ENCODE measurements around the gene CRHBP.
"Not testable (repeated sequence)": the region's sequence is repeated elsewhere in the genome, so short reads cannot be mapped to it uniquely, and the experiment has no call there.

CRHBP gene

GRCh38 chr5:76982450-76982849 lies 29.6 kb downstream of the CRHBP start:
- Mint-ChIP-seq H3K27me3 (no peaks in the 10 kb centered on the region), H3K4me1 (ENCODE audit: low read depth) (no peaks in the 10 kb centered on the region), H3K36me3 (ENCODE audit: low read depth) (no peaks in the 10 kb centered on the region), H3K4me3 (no peak overlapping the region), H3K9me3 (no peaks in the 10 kb centered on the region), H3K27ac (no peak overlapping the region)
- no peak for DNase-seq

GRCh38 chr5:76983468-76983867 lies 30.6 kb downstream of the CRHBP start:
- DNase-seq = no peak
- H3K27me3 Mint-ChIP-seq = no peaks in the 10 kb centered on the region
- H3K4me1 Mint-ChIP-seq (ENCODE audit: low read depth) = no peaks in the 10 kb centered on the region
- H3K4me3 Mint-ChIP-seq = no peak overlapping the region
- H3K9me3 Mint-ChIP-seq = no peaks in the 10 kb centered on the region
- no peak overlapping the region for H3K27ac Mint-ChIP-seq
- no peaks in the 10 kb centered on the region for H3K36me3 Mint-ChIP-seq (ENCODE audit: low read depth)

GRCh38 chr5:76986825-76987526 lies 34.1 kb downstream of the CRHBP start:
- Mint-ChIP-seq H3K4me3 (no peak overlapping the region), H3K36me3 (ENCODE audit: low read depth) (no peaks in the 10 kb centered on the region), H3K4me1 (ENCODE audit: low read depth) (no peaks in the 10 kb centered on the region), H3K27me3 (no peaks in the 10 kb centered on the region), H3K27ac (no peak overlapping the region), H3K9me3 (no peaks in the 10 kb centered on the region)
- no peak for DNase-seq

DNA sequence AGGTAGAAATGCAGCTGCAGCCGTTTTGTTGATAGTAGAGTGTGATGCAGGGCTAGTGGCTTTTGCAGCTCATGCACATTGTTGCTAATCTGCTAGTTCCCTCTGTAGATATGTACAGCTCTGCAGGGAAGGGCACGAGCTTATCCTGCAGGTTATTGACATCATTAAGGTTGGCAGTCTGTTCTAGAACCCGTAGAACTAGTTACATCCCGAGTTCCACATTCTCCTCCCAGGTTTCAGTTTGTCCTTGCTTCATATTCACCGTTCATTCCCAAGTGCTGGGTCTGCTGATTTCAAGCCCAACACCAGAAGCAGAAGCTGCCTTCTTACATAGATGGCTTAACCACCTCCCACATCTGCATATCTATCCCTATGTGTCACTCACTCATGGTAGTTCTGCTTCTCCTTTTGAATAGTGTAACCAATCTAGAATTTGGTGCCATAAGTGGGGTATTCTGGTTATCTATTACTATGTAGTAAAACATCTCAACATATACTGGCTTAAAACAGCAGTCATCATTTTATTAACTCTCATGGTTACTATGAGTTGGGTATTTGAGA lies 38.1 kb downstream of the CRHBP start:
- H3K27me3 Mint-ChIP-seq = peaks cover 4% of the 10 kb centered on the region
- H3K36me3 Mint-ChIP-seq (ENCODE audit: low read depth) = no peaks in the 10 kb centered on the region
- no peak overlapping the region for H3K4me3 Mint-ChIP-seq
- no peak overlapping the region for H3K27ac Mint-ChIP-seq
- H3K9me3 Mint-ChIP-seq = no peaks in the 10 kb centered on the region
- DNase-seq = no peak
- H3K4me1 Mint-ChIP-seq (ENCODE audit: low read depth) = no peaks in the 10 kb centered on the region

DNA sequence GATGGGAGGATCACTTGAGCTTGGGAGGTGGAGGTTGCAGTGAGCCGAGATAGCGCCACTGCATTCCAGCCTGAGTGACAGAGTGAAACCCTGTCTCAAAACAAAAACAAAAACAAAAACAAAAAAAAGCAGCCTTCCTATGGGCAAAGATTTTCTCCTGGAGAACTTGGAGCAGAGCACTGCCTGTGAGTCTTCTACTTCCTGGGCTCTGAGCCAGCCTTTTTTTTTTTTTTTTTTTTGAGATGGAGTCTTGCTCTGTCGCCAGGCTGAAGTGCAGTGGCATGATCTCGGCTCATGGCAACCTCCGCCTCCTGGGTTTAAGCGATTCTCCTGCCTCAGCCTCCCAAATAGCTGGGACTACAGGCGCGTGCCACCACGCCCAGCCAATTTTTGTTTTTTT lies 40.6 kb downstream of the CRHBP start:
- not testable (repeated sequence) for H3K4me3 Mint-ChIP-seq; H3K27ac Mint-ChIP-seq; H3K9me3 Mint-ChIP-seq; DNase-seq; H3K36me3 Mint-ChIP-seq (ENCODE audit: low read depth); H3K4me1 Mint-ChIP-seq (ENCODE audit: low read depth)
- H3K27me3 Mint-ChIP-seq = peaks cover 15% of the 10 kb centered on the region

- peaks cover 15% of the 10 kb centered on the region for H3K27me3 Mint-ChIP-seq
- no peaks in the 10 kb centered on the region for H3K9me3 Mint-ChIP-seq
- H3K36me3 Mint-ChIP-seq (ENCODE audit: low read depth) = no peaks in the 10 kb centered on the region
- H3K4me3 Mint-ChIP-seq = no peak overlapping the region
- no peak for DNase-seq
- H3K27ac Mint-ChIP-seq = no peak overlapping the region
- H3K4me1 Mint-ChIP-seq (ENCODE audit: low read depth) = no peaks in the 10 kb centered on the region
Observed at GRCh38 chr5:76994337-76994736, 41.5 kb downstream of the CRHBP start.

DNA sequence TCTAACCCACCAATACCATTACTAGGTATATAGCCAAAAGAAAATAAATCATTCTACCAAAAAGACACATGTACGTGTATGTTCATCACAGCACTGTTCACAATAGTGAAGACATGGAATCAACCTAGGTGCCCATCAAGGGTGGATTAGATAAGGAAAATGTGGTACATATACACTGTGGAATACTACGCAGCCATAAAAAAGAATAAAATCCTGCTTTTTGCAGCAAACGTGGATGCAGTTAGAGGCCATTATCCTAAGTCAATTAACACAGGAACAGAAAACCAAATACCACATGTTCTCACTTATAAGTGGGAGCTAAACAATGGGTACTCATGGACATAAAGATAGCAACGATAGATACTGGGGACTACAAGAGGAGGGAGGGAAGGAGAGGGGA lies 45.4 kb downstream of the CRHBP start:
- not testable (repeated sequence) for H3K36me3 Mint-ChIP-seq (ENCODE audit: low read depth); H3K27ac Mint-ChIP-seq; DNase-seq; H3K4me1 Mint-ChIP-seq (ENCODE audit: low read depth); H3K4me3 Mint-ChIP-seq; H3K9me3 Mint-ChIP-seq
- H3K27me3 Mint-ChIP-seq = peaks cover 23% of the 10 kb centered on the region

DNA sequence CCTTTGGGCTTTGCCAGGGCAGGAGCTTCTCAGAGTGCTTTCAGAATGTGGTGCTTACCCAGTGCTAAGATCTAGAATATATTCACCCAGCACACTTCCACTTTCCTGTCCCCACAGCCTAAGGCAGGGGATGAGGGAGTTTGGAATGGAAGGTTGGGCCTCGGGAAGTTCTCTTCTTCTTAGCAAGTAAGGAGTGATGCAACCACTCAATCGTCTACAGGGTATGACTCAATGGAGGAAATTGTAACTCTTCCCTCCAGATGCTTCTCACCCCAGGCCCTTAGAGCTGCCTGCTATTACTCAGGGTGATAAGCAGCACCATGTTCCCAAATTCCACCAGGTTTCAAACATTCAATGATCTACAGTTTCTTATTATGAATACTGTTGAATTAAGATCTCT lies 46.6 kb downstream of the CRHBP start:
- H3K9me3 Mint-ChIP-seq = no peaks in the 10 kb centered on the region
- DNase-seq = no peak
- no peak overlapping the region for H3K27ac Mint-ChIP-seq
- no peaks in the 10 kb centered on the region for H3K4me1 Mint-ChIP-seq (ENCODE audit: low read depth)
- peaks cover 21% of the 10 kb centered on the region for H3K27me3 Mint-ChIP-seq
- H3K36me3 Mint-ChIP-seq (ENCODE audit: low read depth) = no peaks in the 10 kb centered on the region
- H3K4me3 Mint-ChIP-seq = no peak overlapping the region

DNA sequence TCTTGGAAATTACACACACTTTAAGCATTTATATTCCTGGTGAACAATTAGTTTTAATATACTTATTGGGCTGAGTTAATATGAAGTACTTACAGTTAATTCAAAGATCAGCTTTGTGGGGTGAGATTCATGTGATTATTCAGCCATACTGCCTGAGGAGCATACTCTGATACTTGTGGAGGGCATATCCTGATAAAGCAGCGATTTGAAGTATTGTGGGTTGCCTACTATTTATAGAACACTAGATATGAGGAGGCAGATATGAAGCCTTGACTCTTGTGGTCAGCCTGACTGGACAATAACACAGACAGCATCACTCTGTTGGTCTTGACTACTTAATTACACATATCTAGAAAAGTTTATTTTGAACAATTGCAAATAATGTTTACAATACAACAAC lies 50.4 kb downstream of the CRHBP start:
- Mint-ChIP-seq H3K27me3 (peaks cover 26% of the 10 kb centered on the region), H3K4me1 (ENCODE audit: low read depth) (no peaks in the 10 kb centered on the region), H3K27ac (no peak overlapping the region), H3K4me3 (no peak overlapping the region), H3K36me3 (ENCODE audit: low read depth) (no peaks in the 10 kb centered on the region), H3K9me3 (no peaks in the 10 kb centered on the region)
- no peak for DNase-seq

DNA sequence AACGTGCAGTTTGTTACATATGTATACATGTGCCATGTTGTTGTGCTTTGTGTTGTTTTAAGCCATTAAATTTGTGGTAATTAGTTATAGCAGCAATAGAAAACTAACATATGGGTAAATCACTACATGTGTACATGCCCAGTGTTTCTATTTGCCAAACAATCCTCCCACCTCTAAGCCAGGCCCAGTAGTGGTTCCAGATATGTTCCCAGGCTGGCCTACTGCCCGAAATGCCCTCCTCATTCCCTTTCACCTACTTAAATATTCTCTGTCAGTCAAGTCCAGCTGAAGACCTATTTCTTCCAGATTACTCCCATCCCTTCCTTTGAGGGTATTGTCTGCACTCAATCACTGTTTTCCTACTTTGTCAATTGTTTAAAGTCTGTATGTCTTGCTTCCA lies 53.3 kb downstream of the CRHBP start:
- no peak for DNase-seq
- Mint-ChIP-seq H3K4me1 (ENCODE audit: low read depth) (no peaks in the 10 kb centered on the region), H3K9me3 (peaks cover 2% of the 10 kb centered on the region), H3K27ac (no peak overlapping the region), H3K27me3 (peaks cover 24% of the 10 kb centered on the region), H3K36me3 (ENCODE audit: low read depth) (no peaks in the 10 kb centered on the region), H3K4me3 (no peak overlapping the region)

DNA sequence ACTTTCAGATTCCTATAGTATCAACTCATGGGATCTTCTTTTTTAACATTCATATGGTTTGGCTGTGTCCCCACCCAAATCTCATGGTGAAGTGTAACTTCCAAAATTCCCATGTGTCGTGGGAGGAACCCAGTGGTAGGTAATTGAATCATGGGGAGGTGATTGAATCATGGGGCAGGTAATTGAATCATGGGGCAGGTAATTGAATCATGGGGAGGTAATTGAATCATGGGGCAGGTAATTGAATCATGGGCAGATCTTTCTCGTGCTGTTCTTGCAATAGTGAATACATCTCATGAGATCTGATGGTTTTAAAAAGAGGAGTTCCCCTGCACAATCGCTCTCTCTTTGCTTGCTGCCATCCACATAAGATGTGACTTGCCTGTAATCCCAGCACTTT lies 55.6 kb downstream of the CRHBP start:
- peaks cover 2% of the 10 kb centered on the region for H3K9me3 Mint-ChIP-seq
- DNase-seq = no peak
- H3K4me1 Mint-ChIP-seq (ENCODE audit: low read depth) = peaks cover 5% of the 10 kb centered on the region
- H3K4me3 Mint-ChIP-seq = no peak overlapping the region
- H3K36me3 Mint-ChIP-seq (ENCODE audit: low read depth) = no peaks in the 10 kb centered on the region
- no peak overlapping the region for H3K27ac Mint-ChIP-seq
- H3K27me3 Mint-ChIP-seq = peaks cover 19% of the 10 kb centered on the region

- peaks cover 16% of the 10 kb centered on the region for H3K27me3 Mint-ChIP-seq
- peaks cover 5% of the 10 kb centered on the region for H3K4me1 Mint-ChIP-seq (ENCODE audit: low read depth)
- no peak overlapping the region for H3K4me3 Mint-ChIP-seq
- no peak for DNase-seq
- peaks cover 2% of the 10 kb centered on the region for H3K9me3 Mint-ChIP-seq
- H3K27ac Mint-ChIP-seq = no peak overlapping the region
- H3K36me3 Mint-ChIP-seq (ENCODE audit: low read depth) = no peaks in the 10 kb centered on the region
Observed at GRCh38 chr5:77010243-77010642, 57.4 kb downstream of the CRHBP start.

DNA sequence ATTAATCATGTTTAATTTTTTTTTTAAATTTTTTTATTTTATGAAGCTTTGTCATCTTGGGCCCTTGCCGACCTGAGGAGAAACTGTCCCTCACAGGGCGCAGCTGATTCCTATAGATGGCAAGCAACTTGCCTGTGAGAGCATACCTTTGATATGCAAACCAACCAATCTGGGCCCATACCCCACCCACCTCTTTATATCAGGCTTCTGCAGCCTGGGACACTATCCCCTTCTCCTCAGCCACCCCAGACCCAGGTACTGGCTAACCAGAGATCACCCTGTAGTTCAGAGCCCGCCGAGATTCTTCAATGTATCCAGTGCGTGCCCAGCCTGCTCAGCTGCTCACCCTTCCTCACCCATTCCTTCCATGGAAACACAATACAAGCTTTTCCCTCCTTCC lies 58.7 kb downstream of the CRHBP start:
- Mint-ChIP-seq H3K4me3 (no peak overlapping the region), H3K36me3 (ENCODE audit: low read depth) (no peaks in the 10 kb centered on the region), H3K27me3 (peaks cover 9% of the 10 kb centered on the region), H3K4me1 (ENCODE audit: low read depth) (peaks cover 5% of the 10 kb centered on the region), H3K9me3 (peaks cover 2% of the 10 kb centered on the region), H3K27ac (no peak overlapping the region)
- DNase-seq = no peak

DNA sequence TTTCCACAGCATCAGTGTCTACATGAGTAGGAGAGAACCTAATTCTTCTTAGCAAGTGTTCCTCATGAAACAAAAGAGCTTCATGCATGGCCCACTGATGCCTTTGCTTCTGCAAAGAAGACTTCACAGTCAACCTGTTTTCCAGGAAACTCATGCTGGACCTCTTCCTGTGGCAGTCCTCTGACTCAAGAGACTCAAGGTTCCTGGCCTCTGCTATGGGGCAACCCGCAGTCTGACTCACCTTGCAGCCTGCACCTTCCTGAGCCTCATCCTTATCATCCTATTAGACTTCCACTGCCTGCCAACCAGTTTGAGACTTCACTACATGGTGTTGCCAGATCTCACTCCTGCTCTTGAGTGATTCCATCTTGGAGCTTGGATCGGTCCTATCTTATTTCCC lies 59.8 kb downstream of the CRHBP start:
- Mint-ChIP-seq H3K4me1 (ENCODE audit: low read depth) (peaks cover 5% of the 10 kb centered on the region), H3K27me3 (peaks cover 4% of the 10 kb centered on the region), H3K36me3 (ENCODE audit: low read depth) (no peaks in the 10 kb centered on the region), H3K9me3 (peaks cover 2% of the 10 kb centered on the region), H3K27ac (no peak overlapping the region), H3K4me3 (no peak overlapping the region)
- DNase-seq = no peak

GRCh38 chr5:77015938-77016569 lies 63.2 kb downstream of the CRHBP start:
- Mint-ChIP-seq H3K27ac (no peak overlapping the region), H3K36me3 (ENCODE audit: low read depth) (no peaks in the 10 kb centered on the region), H3K4me1 (ENCODE audit: low read depth) (peaks cover 5% of the 10 kb centered on the region), H3K9me3 (no peaks in the 10 kb centered on the region), H3K4me3 (no peak overlapping the region), H3K27me3 (peaks cover 15% of the 10 kb centered on the region)
- no peak for DNase-seq
